Spleen (tissue), 7 donors: ENCODE data around the gene CCDC61.

Source experiments
- POLR2A ChIP-seq, 3 donors: fragments of 450-650 bp; IDR thresholded peaks; one replicate each; pipeline ENCODE4 v1.5.1; 2017; ENCODE audit warnings: antibody characterized with exemption in 3 of 3, mild to moderate bottlenecking in 1 of 3
- POLR2AphosphoS5 ChIP-seq, 3 donors: sonication (generic); formaldehyde crosslinking; IDR thresholded peaks; one replicate each; pipeline ENCODE4 v1.5.1; 2017; ENCODE audit warnings: antibody characterized with exemption in 3 of 3
- TF ChIP-seq, protein P1 (sequence below), 11 experiments: fragments of 200-600 bp in 7 of 11; fragments of 450-650 bp in 4 of 11; sonication (generic) in 4 of 11; IDR thresholded peaks in 8 of 11; conservative IDR thresholded peaks in 3 of 11; 1 replicate in 7 of 11; 2 replicates in 4 of 11; pipeline versions ENCODE4 v1.4.0 to v1.8.0; 2016 to 2021; ENCODE audit warnings: antibody characterized with exemption in 11 of 11, inconsistent platforms in 4 of 11, mild to moderate bottlenecking in 1 of 11
- donor health status: DM: no; HTN: no; CAD: no; lungs with moderate emphysema.
- donor health status: DM: no; HTN: no; CAD: no.
- donor health status: DM: no; HTN: no; CAD: no.

DNA sequence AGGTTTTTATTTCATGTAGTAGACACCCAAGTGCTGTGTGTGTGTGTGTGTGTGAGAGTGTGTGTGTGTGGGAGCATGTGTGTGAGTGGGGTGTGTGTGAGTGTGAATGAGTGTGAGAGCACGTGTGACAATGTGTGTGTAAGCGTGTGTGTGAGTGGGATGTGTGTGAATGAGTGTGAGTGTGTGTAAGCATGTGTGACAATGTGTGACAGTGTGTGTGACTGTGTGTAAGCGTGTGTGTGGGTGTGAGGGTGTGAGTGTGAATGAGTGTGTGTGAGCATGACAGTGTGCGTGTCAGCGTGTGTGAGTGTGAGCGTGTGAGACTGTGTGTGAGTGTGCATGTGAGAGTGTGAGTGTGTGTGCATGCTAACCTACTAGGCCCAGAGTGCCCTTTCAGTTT lies 36.9 kb upstream of the CCDC61 start:
- TF ChIP-seq POLR2A (IDR thresholded peaks at IDR 0.05) (no peak), POLR2AphosphoS5 (IDR thresholded peaks at IDR 0.05) (no peak)
- TF ChIP-seq, protein P1, sequence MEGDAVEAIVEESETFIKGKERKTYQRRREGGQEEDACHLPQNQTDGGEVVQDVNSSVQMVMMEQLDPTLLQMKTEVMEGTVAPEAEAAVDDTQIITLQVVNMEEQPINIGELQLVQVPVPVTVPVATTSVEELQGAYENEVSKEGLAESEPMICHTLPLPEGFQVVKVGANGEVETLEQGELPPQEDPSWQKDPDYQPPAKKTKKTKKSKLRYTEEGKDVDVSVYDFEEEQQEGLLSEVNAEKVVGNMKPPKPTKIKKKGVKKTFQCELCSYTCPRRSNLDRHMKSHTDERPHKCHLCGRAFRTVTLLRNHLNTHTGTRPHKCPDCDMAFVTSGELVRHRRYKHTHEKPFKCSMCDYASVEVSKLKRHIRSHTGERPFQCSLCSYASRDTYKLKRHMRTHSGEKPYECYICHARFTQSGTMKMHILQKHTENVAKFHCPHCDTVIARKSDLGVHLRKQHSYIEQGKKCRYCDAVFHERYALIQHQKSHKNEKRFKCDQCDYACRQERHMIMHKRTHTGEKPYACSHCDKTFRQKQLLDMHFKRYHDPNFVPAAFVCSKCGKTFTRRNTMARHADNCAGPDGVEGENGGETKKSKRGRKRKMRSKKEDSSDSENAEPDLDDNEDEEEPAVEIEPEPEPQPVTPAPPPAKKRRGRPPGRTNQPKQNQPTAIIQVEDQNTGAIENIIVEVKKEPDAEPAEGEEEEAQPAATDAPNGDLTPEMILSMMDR (IDR thresholded peaks at IDR 0.05 in 8 of 11, conservative IDR thresholded peaks at IDR 0.05 in 3 of 11) = no peak
